GM21528 (cell line): ENCODE data around the gene GLI2.

Experiments
- ATAC-seq: cut with Tn5 transposase; IDR thresholded peaks from one replicate; pipeline ENCODE4 v1.9.1; 2021; ENCODE audit warnings: mild to moderate bottlenecking, moderate library complexity; ENCODE audit not compliant: unreplicated experiment, low FRiP score

Gene GLI2

DNA sequence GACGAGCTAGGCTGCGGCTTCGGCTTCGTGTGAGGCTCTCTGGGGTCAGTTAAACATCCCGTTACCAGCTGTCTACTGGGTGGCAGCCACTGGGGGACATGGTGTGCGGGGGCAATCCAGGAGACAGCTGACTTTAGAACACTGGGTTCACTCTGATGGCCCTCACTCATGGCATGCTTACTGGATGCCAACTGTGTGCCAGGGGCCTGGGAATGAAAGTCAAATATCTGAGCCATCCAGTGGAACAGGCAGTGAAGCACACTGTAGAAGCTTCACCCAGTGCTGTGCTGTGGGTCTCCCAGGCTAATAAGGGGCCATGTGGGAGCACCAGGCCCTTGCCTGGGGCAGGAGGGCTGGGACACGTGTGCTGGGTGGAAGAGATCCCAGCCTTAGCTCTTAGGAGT lies 48.3 kb downstream of the GLI2 start:
- no peak for ATAC-seq
